ELF-1 (cell line): ENCODE results near the gene ZNF317.

Experiments
- DNase-seq: peaks from one replicate; pipeline ENCODE4 v3.0.0-alpha.2; 2016; ENCODE audit warnings: low read depth, low spot score

The ZNF317 gene

GRCh38 chr19:9140159-9140874 lies at the start of gene ZNF317:
Gene ZNF317 (plus strand): TSS chr19:9140397. CDS start chr19:9156017, 15,620 bp downstream.
- peak; percentile 91 for DNase-seq

GRCh38 chr19:9107375-9107774 lies 32.8 kb upstream of the ZNF317 start, which contains the start of gene OR7G2:
Gene OR7G2 (minus strand): TSS chr19:9107475. CDS start chr19:9103243, 4,232 bp downstream.
- no peak for DNase-seq

GRCh38 chr19:9109959-9110358 lies 30.2 kb upstream of the ZNF317 start:
- no peak for DNase-seq

GRCh38 chr19:9115307-9115813 lies 24.8 kb upstream of the ZNF317 start, which contains the start of gene OR7G1:
Gene OR7G1 (minus strand): TSS chr19:9115763. CDS start chr19:9115763, 0 bp downstream.
- no peak for DNase-seq

DNA sequence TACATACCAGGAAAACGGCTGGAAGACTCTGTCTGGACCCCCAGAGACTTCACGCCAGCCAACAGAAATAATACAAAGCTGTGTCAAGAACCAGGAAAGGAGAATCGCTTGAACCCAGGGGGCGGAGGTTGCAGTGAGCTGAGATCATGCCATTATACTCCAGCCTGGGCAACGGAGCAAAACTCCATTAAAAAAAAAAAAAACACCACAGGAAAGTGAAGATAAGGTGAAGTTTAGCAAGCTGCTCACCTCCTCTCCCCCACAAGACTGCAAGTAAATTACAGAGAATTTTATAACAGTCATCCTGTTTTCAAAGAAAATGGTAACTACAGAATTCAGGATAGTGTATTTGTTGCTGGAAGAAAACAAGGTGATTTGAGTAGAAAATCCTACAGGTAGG lies 23.6 kb upstream of the ZNF317 start:
- no peak for DNase-seq

DNA sequence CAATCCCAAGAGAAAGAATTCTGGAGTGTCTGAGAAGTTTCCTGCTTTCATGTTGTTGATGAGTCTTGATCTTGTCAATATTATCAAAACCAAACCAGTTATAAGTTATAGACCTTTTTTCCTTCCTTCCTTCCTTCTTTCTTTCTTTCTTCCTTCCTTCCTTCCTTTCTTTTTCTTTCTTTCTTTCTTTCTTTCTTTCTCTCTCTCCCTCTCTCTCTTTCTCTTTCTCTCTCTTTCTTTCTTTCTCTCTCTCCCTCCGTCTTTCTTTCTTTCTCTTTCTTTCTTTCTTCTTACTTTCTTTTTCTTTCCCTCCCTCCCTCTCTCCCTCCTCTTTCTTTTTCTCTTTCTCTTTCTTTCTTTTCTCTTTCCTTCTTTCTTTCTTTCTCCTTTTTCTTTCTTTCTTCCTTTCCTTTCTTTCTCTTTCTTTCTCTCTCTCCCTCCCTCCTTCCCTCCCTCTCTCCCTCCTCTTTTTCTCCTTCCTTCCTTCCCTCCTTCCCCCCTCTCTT lies 13.2 kb upstream of the ZNF317 start, which contains the start of gene OR7G3:
Gene OR7G3 (minus strand): TSS at position 51 of the 506 bp plus-strand sequence. CDS start 0 bp downstream, at position 51.
- DNase-seq: no peak

DNA sequence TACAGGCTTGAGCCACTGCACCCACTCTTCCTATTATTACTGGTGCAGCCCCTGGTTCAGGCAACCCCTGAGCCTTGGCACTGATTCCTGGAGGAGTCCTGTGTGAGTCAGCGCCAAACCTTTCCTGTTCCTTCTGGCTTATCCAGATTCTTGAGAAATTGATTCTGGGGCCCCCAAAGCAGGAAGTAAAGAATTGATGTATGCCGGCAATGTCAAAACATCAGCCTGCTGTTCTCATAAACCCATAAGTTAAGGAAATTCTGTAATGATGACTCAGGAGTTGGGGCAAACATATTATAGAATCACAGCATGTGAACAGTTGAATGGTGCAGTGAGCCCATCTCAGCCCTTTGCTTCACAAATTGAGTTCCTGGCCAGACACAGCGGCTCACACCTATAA lies 12.0 kb upstream of the ZNF317 start:
- DNase-seq: no peak

GRCh38 chr19:9130965-9131364 lies 9.2 kb upstream of the ZNF317 start:
- no peak for DNase-seq

GRCh38 chr19:9132422-9132821 lies 7.8 kb upstream of the ZNF317 start:
- peak; percentile 19 for DNase-seq

DNA sequence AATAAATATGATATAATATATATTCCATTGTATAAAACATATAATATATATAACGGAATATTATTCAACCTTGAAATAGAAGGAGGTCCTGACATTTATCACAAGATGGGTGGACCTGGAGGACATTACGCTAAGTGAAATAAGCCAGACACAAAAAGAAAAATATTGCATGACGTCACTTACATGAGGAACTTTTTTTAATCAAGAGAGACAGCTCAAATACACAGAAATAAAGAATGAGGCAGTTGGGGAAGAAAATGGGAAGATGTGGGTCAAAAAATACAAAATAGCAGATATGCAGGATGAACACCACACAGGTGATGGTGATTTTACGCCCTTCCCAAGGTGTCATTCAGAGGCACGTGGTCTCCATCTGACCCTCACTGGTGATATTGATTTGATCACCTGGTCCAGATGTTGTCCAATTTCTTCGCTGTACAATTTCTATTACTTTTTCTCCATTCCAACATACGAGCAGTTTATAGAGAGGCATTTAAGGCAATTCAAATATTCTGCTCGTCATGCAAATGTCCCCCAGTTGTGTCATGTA lies 513 bp upstream of the ZNF317 start:
- no peak for DNase-seq

DNA sequence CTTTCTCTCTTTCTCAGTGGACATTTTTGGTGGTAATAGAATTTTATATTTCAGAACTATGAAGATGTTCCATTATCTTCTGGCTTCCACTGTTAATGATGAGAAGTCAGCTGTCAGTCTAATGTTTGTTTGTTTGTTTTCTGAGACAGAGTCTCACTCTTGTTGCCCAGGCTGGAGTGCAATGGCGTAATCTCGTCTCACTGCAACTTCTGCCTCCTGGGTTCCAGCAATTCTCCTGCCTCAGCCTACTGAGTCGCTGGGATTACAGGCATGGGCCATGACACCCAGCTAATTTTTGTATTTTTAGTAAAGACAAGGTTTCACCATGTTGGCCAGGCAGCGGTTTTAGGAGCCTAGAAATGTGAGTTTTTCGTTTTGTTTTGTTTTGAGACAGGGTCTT lies 4.7 kb downstream of the ZNF317 start:
- DNase-seq: no peak

GRCh38 chr19:9146882-9147281 lies 6.7 kb downstream of the ZNF317 start:
- DNase-seq: no peak

GRCh38 chr19:9148697-9149096 lies 8.5 kb downstream of the ZNF317 start:
- DNase-seq: no peak

- no peak for DNase-seq
Observed at GRCh38 chr19:9149997-9150396, 9.8 kb downstream of the ZNF317 start.

GRCh38 chr19:9150650-9151049 lies 10.5 kb downstream of the ZNF317 start:
- DNase-seq: no peak

- no peak for DNase-seq
Observed at GRCh38 chr19:9151367-9151766, 11.2 kb downstream of the ZNF317 start.

- DNase-seq: no peak
Observed at GRCh38 chr19:9155591-9155990, 15.4 kb downstream of the ZNF317 start.

DNA sequence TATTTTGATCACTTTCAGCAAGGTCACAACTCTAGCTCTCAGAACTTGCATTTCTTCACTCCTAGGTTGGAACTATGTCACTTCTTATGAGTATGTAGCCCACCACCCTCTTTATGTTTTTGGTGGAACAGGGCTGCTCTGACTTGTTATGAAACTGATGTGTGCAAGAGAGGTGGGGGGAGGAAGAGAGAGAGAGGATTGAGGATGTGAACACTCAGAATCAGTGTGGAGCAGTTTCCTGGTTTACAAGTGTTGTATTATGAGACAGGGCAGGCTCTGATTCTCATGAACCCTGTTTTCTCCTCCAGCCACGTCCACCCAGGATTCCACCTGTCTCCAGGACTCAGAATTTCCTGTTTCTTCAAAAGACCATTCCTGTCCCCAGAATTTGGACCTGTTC lies 16.1 kb downstream of the ZNF317 start:
- no peak for DNase-seq

DNA sequence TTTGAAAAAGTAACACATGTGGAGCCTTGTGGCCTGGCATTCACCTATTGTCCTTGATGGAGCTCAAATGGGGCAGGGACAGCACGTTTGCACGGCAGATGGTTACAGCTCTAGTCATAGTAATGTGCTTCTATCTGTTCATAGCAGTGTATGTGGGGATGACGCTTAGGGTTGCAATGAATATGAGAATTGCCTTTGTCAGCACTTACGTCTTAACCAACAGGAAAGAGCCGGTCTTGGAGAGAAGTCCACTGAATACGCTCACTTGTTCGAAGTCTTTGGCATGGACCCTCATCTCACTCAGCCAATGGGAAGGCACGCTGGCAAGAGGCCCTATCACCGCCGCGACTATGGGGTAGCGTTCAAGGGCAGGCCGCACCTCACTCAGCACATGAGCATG lies 19.7 kb downstream of the ZNF317 start:
- no peak for DNase-seq

- no peak for DNase-seq
Observed at GRCh38 chr19:9161427-9161826, 21.2 kb downstream of the ZNF317 start.

DNA sequence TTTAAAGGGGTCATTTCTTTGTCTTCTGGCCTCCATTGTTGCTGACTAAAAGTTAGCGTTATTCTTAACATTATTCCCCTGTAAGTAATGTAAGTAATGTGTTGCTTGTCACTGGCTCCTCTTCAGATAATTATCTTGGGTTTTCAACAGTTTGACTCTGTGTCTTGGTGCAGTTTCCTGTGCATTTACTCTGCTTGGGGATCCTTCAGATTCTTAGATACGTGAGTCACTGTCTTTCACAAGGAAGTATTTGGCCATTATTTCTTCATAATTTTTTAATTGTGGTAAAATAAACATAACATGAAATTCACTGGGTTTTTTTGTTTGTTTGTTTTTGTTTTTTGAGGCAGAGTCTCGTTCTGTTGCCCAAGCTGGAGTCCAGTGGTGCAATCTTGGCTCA lies 25.1 kb downstream of the ZNF317 start:
- no peak for DNase-seq

GRCh38 chr19:9166846-9167245 lies 26.6 kb downstream of the ZNF317 start:
- no peak for DNase-seq
